Breast epithelium (tissue), 3 donors: ENCODE results near the gene CA14.

Source experiments
- POLR2AphosphoS5 ChIP-seq, 3 donors: sonication (generic); formaldehyde crosslinking; IDR thresholded peaks; one replicate each; pipeline ENCODE4 v1.6.1; 2017; ENCODE audit warnings: antibody characterized with exemption in 3 of 3
- TF ChIP-seq, protein P1 (sequence below), 3 donors: fragments of 450-650 bp; IDR thresholded peaks; one replicate each; pipeline ENCODE4 v1.5.1; 2016 to 2017; ENCODE audit warnings: antibody characterized with exemption in 3 of 3, mild to moderate bottlenecking in 3 of 3, moderate library complexity in 3 of 3

- TF ChIP-seq, protein P1, sequence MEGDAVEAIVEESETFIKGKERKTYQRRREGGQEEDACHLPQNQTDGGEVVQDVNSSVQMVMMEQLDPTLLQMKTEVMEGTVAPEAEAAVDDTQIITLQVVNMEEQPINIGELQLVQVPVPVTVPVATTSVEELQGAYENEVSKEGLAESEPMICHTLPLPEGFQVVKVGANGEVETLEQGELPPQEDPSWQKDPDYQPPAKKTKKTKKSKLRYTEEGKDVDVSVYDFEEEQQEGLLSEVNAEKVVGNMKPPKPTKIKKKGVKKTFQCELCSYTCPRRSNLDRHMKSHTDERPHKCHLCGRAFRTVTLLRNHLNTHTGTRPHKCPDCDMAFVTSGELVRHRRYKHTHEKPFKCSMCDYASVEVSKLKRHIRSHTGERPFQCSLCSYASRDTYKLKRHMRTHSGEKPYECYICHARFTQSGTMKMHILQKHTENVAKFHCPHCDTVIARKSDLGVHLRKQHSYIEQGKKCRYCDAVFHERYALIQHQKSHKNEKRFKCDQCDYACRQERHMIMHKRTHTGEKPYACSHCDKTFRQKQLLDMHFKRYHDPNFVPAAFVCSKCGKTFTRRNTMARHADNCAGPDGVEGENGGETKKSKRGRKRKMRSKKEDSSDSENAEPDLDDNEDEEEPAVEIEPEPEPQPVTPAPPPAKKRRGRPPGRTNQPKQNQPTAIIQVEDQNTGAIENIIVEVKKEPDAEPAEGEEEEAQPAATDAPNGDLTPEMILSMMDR (IDR thresholded peaks at IDR 0.05), result no peak
- TF ChIP-seq POLR2AphosphoS5 (IDR thresholded peaks at IDR 0.05), result no peak
Measured at GRCh38 chr1:150237746-150238145, 19.8 kb upstream of the CA14 start.
